Body of pancreas (tissue), 4 donors: ENCODE measurements around the gene PIP5K1B.

Experiments
- CTCF ChIP-seq, 7 experiments: fragments of 450-650 bp in 4 of 7; fragments of 200-600 bp in 3 of 7; sonication (generic) in 3 of 7; IDR thresholded peaks; one replicate each; pipeline ENCODE4 v1.5.1; 2016 to 2019; ENCODE audit warnings: antibody characterized with exemption in 7 of 7
- POLR2A ChIP-seq, 3 donors: fragments of 450-650 bp; IDR thresholded peaks; one replicate each; pipeline ENCODE4 v1.6.1; 2016; ENCODE audit warnings: antibody characterized with exemption in 3 of 3, mild to moderate bottlenecking in 2 of 3

GRCh38 chr9:68672215-68672614 is 32.8 kb upstream of the PIP5K1B start:
- TF ChIP-seq CTCF (IDR thresholded peaks at IDR 0.05) (no peak), POLR2A (IDR thresholded peaks at IDR 0.05) (no peak)
